Parathyroid adenoma (tissue), 2 donors: ENCODE data around the gene DUXB.

ENCODE experiments used
- H2AFZ ChIP-seq: fragments of 300-600 bp; sonication (generic); one replicate; pipeline ENCODE4 v1.7.0; 2017; ENCODE audit warnings: antibody characterized with exemption, mild to moderate bottlenecking
- H3K27ac ChIP-seq: fragments of 300-600 bp; sonication (generic); one replicate; pipeline ENCODE4 v1.7.0; 2017
- H3K27me3 ChIP-seq: fragments of 300-600 bp; sonication (generic); one replicate; pipeline ENCODE4 v1.7.0; 2017; ENCODE audit warnings: low read length; ENCODE audit not compliant: control insufficient read depth, insufficient read depth
- H3K36me3 ChIP-seq: fragments of 300-600 bp; sonication (generic); one replicate; pipeline ENCODE4 v1.7.0; 2017; ENCODE audit warnings: low read length; ENCODE audit not compliant: control insufficient read depth, insufficient read depth
- H3K4me1 ChIP-seq: fragments of 300-600 bp; sonication (generic); one replicate; pipeline ENCODE4 v1.7.0; 2017; ENCODE audit warnings: control low read depth
- H3K4me2 ChIP-seq: fragments of 300-600 bp; sonication (generic); one replicate; pipeline ENCODE4 v1.7.0; 2017; ENCODE audit warnings: low read length
- H3K4me3 ChIP-seq: fragments of 300-600 bp; sonication (generic); one replicate; pipeline ENCODE4 v1.7.0; 2017; ENCODE audit warnings: low read depth, low read length
- H3K79me2 ChIP-seq: fragments of 300-600 bp; sonication (generic); one replicate; pipeline ENCODE4 v1.7.0; 2017; ENCODE audit warnings: control low read depth
- H3K9ac ChIP-seq: fragments of 300-600 bp; sonication (generic); one replicate; pipeline ENCODE4 v1.7.0; 2017; ENCODE audit warnings: mild to moderate bottlenecking
- H3K9me3 ChIP-seq: fragments of 300-600 bp; sonication (generic); one replicate; pipeline ENCODE4 v1.7.0; 2017; ENCODE audit warnings: low read length; ENCODE audit not compliant: control insufficient read depth
- CTCF ChIP-seq: fragments of 300-600 bp; sonication (generic); IDR thresholded peaks from one replicate; pipeline ENCODE4 v1.7.0; 2017; ENCODE audit warnings: antibody characterized with exemption, mild to moderate bottlenecking
- donor health status: primary hyperparathyroidism.

DUXB gene

GRCh38 chr16:75726390-75726789 lies 25.1 kb upstream of the DUXB start, which contains the start of gene CPHXL:
Gene CPHXL, minus strand, starts transcription at chr16:75726490. Its CDS starts 48 bp downstream, at chr16:75726442.
- H3K4me3 ChIP-seq, result no peak within 1 kb of the TSS
- TF ChIP-seq CTCF, result no peak
- H3K9me3 ChIP-seq, result no peaks in the 10 kb centered on the region
- H2AFZ ChIP-seq, result no peak within 1 kb of the TSS
- no peaks in the 10 kb centered on the region for H3K36me3 ChIP-seq
- no peak within 1 kb of the TSS for H3K9ac ChIP-seq
- H3K79me2 ChIP-seq, result no peaks in the 10 kb centered on the region
- H3K27me3 ChIP-seq, result no peaks in the 10 kb centered on the region
- H3K4me1 ChIP-seq, result no peaks in the 10 kb centered on the region
- no peak within 1 kb of the TSS for H3K4me2 ChIP-seq
- H3K27ac ChIP-seq, result no peak within 1 kb of the TSS

DNA sequence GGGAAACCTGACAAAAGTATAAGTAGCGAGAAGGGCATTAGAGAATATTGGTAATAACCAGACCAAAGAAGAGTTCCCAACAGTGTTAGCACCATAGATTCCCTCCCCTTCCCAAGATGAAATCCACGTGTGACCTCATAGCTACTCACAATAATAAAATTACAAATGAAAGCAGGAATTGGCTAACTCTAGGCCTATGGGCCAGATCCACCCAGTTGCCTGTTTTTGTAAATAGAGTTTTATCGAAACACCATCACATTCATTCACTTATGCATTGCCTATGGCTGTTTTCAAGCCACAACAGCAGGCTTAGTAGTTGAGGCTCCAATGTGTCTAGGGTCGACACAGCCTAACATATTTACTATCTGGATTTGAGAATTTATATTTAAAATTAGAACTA lies 17.2 kb upstream of the DUXB start:
- H3K36me3 ChIP-seq, result no peaks in the 10 kb centered on the region
- no peak overlapping the region for H3K27ac ChIP-seq
- H3K27me3 ChIP-seq, result no peaks in the 10 kb centered on the region
- no peaks in the 10 kb centered on the region for H3K9me3 ChIP-seq
- no peak overlapping the region for H2AFZ ChIP-seq
- no peak overlapping the region for H3K4me2 ChIP-seq
- TF ChIP-seq CTCF, result no peak
- H3K4me3 ChIP-seq, result no peak overlapping the region
- no peaks in the 10 kb centered on the region for H3K4me1 ChIP-seq
- H3K9ac ChIP-seq, result no peak overlapping the region
- no peaks in the 10 kb centered on the region for H3K79me2 ChIP-seq

GRCh38 chr16:75714661-75715060 lies 13.4 kb upstream of the DUXB start:
- H3K4me3 ChIP-seq, result no peak overlapping the region
- no peaks in the 10 kb centered on the region for H3K4me1 ChIP-seq
- H3K9me3 ChIP-seq, result no peaks in the 10 kb centered on the region
- no peaks in the 10 kb centered on the region for H3K27me3 ChIP-seq
- no peak for TF ChIP-seq CTCF
- H3K27ac ChIP-seq, result no peak overlapping the region
- H3K79me2 ChIP-seq, result no peaks in the 10 kb centered on the region
- H2AFZ ChIP-seq, result no peak overlapping the region
- H3K4me2 ChIP-seq, result no peak overlapping the region
- H3K9ac ChIP-seq, result no peak overlapping the region
- H3K36me3 ChIP-seq, result no peaks in the 10 kb centered on the region

GRCh38 chr16:75710344-75710743 lies 9.1 kb upstream of the DUXB start:
- Histone ChIP-seq H3K27ac (no peak overlapping the region), H3K4me1 (no peaks in the 10 kb centered on the region), H2AFZ (no peak overlapping the region), H3K4me3 (no peak overlapping the region), H3K9me3 (no peaks in the 10 kb centered on the region), H3K9ac (no peak overlapping the region), H3K79me2 (no peaks in the 10 kb centered on the region), H3K36me3 (no peaks in the 10 kb centered on the region), H3K4me2 (no peak overlapping the region), H3K27me3 (no peaks in the 10 kb centered on the region)
- no peak for TF ChIP-seq CTCF

GRCh38 chr16:75703306-75703705 lies 2.0 kb upstream of the DUXB start:
- no peaks in the 10 kb centered on the region for H3K27me3 ChIP-seq
- H3K27ac ChIP-seq, result no peak overlapping the region
- H3K9ac ChIP-seq, result no peak overlapping the region
- H3K4me1 ChIP-seq, result no peaks in the 10 kb centered on the region
- H3K9me3 ChIP-seq, result no peaks in the 10 kb centered on the region
- no peaks in the 10 kb centered on the region for H3K36me3 ChIP-seq
- TF ChIP-seq CTCF, result no peak
- H3K4me3 ChIP-seq, result no peak overlapping the region
- H3K79me2 ChIP-seq, result no peaks in the 10 kb centered on the region
- no peak overlapping the region for H3K4me2 ChIP-seq
- no peak overlapping the region for H2AFZ ChIP-seq
